Stimulated activated CD8-positive, alpha-beta memory T cell treated with anti-CD3 and anti-CD28 coated beads, Interleukin-4, amount 100 ng/mL, for 1 hour (primary cell): ENCODE measurements around the gene ALKBH4.
"Not testable (repeated sequence)": the region's sequence is repeated elsewhere in the genome, so short reads cannot be mapped to it uniquely, and the experiment has no call there.

ENCODE experiments used
- DNase-seq, 2 donors: peaks; one replicate each; pipeline ENCODE4 v3.0.0-alpha.2; 2020; ENCODE audit warnings: low read depth in 2 of 2, low spot score in 1 of 2

ALKBH4 gene

GRCh38 chr7:102455596-102455995, 9.1 kb downstream of the ALKBH4 start:
- no peak for DNase-seq

GRCh38 chr7:102454932-102455331, 9.7 kb downstream of the ALKBH4 start:
- not testable (repeated sequence) for DNase-seq

GRCh38 chr7:102454468-102454867, 10.2 kb downstream of the ALKBH4 start:
- DNase-seq: no peak

- DNase-seq: no peak
Measured at GRCh38 chr7:102453319-102453718, 11.3 kb downstream of the ALKBH4 start.

- no peak for DNase-seq
Measured at GRCh38 chr7:102452451-102452850, 12.2 kb downstream of the ALKBH4 start.

- no peak for DNase-seq
Measured at GRCh38 chr7:102451371-102452054, 13.2 kb downstream of the ALKBH4 start.

- no peak for DNase-seq
Measured at GRCh38 chr7:102450242-102450641, 14.4 kb downstream of the ALKBH4 start.

GRCh38 chr7:102449136-102449535, 15.5 kb downstream of the ALKBH4 start:
- no peak for DNase-seq

GRCh38 chr7:102447311-102447710, 17.4 kb downstream of the ALKBH4 start:
- no peak for DNase-seq

GRCh38 chr7:102446387-102447156, 18.1 kb downstream of the ALKBH4 start:
- no peak for DNase-seq

- DNase-seq: no peak
Measured at GRCh38 chr7:102445674-102446071, 19.0 kb downstream of the ALKBH4 start.

GRCh38 chr7:102444961-102445673, 19.5 kb downstream of the ALKBH4 start:
- DNase-seq: no peak

- no peak for DNase-seq
Measured at GRCh38 chr7:102439963-102440795, 24.5 kb downstream of the ALKBH4 start.

- no peak for DNase-seq
Measured at GRCh38 chr7:102436118-102436517, 28.5 kb downstream of the ALKBH4 start.

- no peak for DNase-seq
Measured at GRCh38 chr7:102434039-102434486, 30.6 kb downstream of the ALKBH4 start.

- peak; percentile 75 to 81 for DNase-seq
Measured at GRCh38 chr7:102433219-102434038, 31.2 kb downstream of the ALKBH4 start, which contains the start of gene ORAI2. Gene ORAI2 (plus strand): TSS chr7:102433575. CDS start chr7:102438957, 5,382 bp downstream.

GRCh38 chr7:102432442-102433218, 32.0 kb downstream of the ALKBH4 start:
- no peak for DNase-seq

- DNase-seq: no peak
Measured at GRCh38 chr7:102431617-102432298, 32.9 kb downstream of the ALKBH4 start.
